HEK293 (cell line): ENCODE data around the gene PNPLA2.
A peak's percentile ranks its signal among the peaks of the same experiment; 100 is the strongest.

Source experiments
- CTCF ChIA-PET: fragments of 350-600 bp; formaldehyde crosslinking; extraction: SDS; loops from one replicate; lab custom pipeline; 2021; ENCODE audit warnings: antibody characterized with exemption; lab: Yijun Ruan, JAX
- POLR2A ChIA-PET: fragments of 300-600 bp; formaldehyde crosslinking; extraction: SDS; loops from one replicate; lab custom pipeline; 2020; ENCODE audit warnings: antibody characterized with exemption, inconsistent platforms; lab: Yijun Ruan, JAX
- H3K27ac ChIP-seq: fragments of 200-500 bp; sonication (Bioruptor generic); 2 replicates; pipeline ENCODE4 v1.5.1; 2014; ENCODE audit warnings: low read depth, low read length, control low read depth, inconsistent platforms; ENCODE audit errors: extremely low read depth
- H3K36me3 ChIP-seq, 2 experiments: fragments of 200-500 bp in 1 of 2; sonication (Bioruptor generic) in 1 of 2; 1 replicate in 1 of 2; 2 replicates in 1 of 2; pipeline ENCODE4 v1.5.1; 2014 to 2017; ENCODE audit warnings: inconsistent platforms in 2 of 2, low read length in 2 of 2; ENCODE audit not compliant: control insufficient read depth in 2 of 2, insufficient read depth in 1 of 2
- H3K4me1 ChIP-seq: fragments of 200-500 bp; sonication (Bioruptor generic); 2 replicates; pipeline ENCODE4 v1.5.1; 2014; ENCODE audit warnings: mild to moderate bottlenecking, low read length, inconsistent platforms; ENCODE audit not compliant: control insufficient read depth, insufficient read depth
- H3K4me3 ChIP-seq: 2 replicates; pipeline ENCODE4 v1.5.1; 2011; ENCODE audit warnings: low read depth, mild to moderate bottlenecking, control low read depth, low read length, moderate library complexity
- H3K9me3 ChIP-seq: fragments of 200-500 bp; sonication (Bioruptor generic); 2 replicates; pipeline ENCODE4 v1.5.1; 2014; ENCODE audit warnings: low read depth, low read length, inconsistent platforms; ENCODE audit not compliant: control insufficient read depth, insufficient read depth
- FEZF1 ChIP-seq: fragments of 450-650 bp; formaldehyde crosslinking; IDR thresholded peaks from 2 replicates; pipeline ENCODE4 v1.5.1; 2016; ENCODE audit warnings: missing biosample characterization, missing genetic modification characterization
- KLF1 ChIP-seq: fragments of 450-650 bp; formaldehyde crosslinking; IDR thresholded peaks from 2 replicates; pipeline ENCODE4 v1.5.1; 2016; ENCODE audit warnings: missing biosample characterization, missing genetic modification characterization
- KLF8 ChIP-seq: fragments of 450-650 bp; formaldehyde crosslinking; IDR thresholded peaks from 2 replicates; pipeline ENCODE4 v1.5.1; 2016; ENCODE audit warnings: missing biosample characterization, missing genetic modification characterization
- SP3 ChIP-seq: fragments of 450-650 bp; formaldehyde crosslinking; IDR thresholded peaks from 2 replicates; pipeline ENCODE4 v1.5.1; 2016; ENCODE audit warnings: missing biosample characterization, missing genetic modification characterization
- TCF7L2 ChIP-seq: IDR thresholded peaks from 2 replicates; pipeline ENCODE4 v1.6.1; 2011; ENCODE audit warnings: low read depth, mild to moderate bottlenecking, inconsistent platforms, low read length, moderate library complexity, borderline replicate concordance
- YY2 ChIP-seq: fragments of 450-650 bp; formaldehyde crosslinking; IDR thresholded peaks from 2 replicates; pipeline ENCODE4 v1.5.1; 2016; ENCODE audit warnings: missing biosample characterization, missing genetic modification characterization
- ZBTB20 ChIP-seq: fragments of 450-650 bp; formaldehyde crosslinking; IDR thresholded peaks from 2 replicates; pipeline ENCODE4 v1.5.1; 2016; ENCODE audit warnings: missing biosample characterization, missing genetic modification characterization
- ZNF10 ChIP-seq: fragments of 450-650 bp; formaldehyde crosslinking; IDR thresholded peaks from 2 replicates; pipeline ENCODE4 v1.5.1; 2017; ENCODE audit warnings: missing biosample characterization, missing genetic modification characterization
- ZNF214 ChIP-seq: fragments of 450-650 bp; formaldehyde crosslinking; IDR thresholded peaks from 2 replicates; pipeline ENCODE4 v1.5.1; 2017; ENCODE audit warnings: missing biosample characterization, mild to moderate bottlenecking, missing genetic modification characterization, borderline replicate concordance
- ZNF350 ChIP-seq: fragments of 450-650 bp; formaldehyde crosslinking; IDR thresholded peaks from 2 replicates; pipeline ENCODE4 v1.5.0; 2017; ENCODE audit warnings: missing biosample characterization, mild to moderate bottlenecking, missing genetic modification characterization
- ZNF624 ChIP-seq: fragments of 450-650 bp; formaldehyde crosslinking; IDR thresholded peaks from 2 replicates; pipeline ENCODE4 v1.5.1; 2017; ENCODE audit warnings: missing biosample characterization, missing genetic modification characterization
- TF ChIP-seq, protein P1 (sequence below): fragments of 450-650 bp; formaldehyde crosslinking; IDR thresholded peaks from 2 replicates; pipeline ENCODE4 v1.5.1; 2016; ENCODE audit warnings: missing biosample characterization, missing genetic modification characterization
- TF ChIP-seq, protein P2 (sequence below): fragments of 450-650 bp; formaldehyde crosslinking; IDR thresholded peaks from 2 replicates; pipeline ENCODE4 v1.5.1; 2016; ENCODE audit warnings: missing biosample characterization, missing genetic modification characterization

PNPLA2 gene

DNA sequence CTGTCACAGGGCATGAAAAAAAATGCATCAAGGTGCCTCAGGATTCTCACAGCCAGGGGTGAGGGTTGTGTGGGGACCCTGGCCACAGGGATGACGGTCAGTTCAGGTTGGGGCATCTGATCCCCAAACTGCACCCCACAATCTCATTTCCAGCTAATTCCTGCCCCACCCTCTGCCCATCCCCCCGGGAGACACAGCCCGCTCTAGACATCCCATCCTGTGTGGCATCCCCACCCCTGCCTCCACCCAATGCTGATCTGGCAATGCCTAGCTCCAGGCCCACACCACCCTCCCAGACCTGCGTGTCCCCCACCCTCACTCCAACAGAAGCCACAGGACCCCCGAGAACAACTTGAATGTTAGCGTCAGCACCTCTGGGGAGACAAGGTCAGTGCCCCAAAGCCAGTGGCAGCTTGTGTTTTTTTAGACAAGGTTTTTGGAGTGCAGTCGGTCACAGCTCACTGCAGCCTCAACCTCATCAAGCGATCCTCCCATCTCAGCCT lies 49.2 kb downstream of the PNPLA2 start:
- ChIA-PET POLR2A (no interaction called here), CTCF (interaction anchor here (1.1 kb wide), 1 partner anchor 30 kb away, joined by 3 read pairs; no protein-coding TSS in a partner anchor)
- H3K4me1 ChIP-seq: no peaks in the 10 kb centered on the region
- H3K4me3 ChIP-seq: no peak overlapping the region
- no peaks in the 10 kb centered on the region for H3K9me3 ChIP-seq
- H3K27ac ChIP-seq: no peak overlapping the region
- TF ChIP-seq YY2 (tag by site-specific recombination): no peak
- TF ChIP-seq KLF1 (tag by site-specific recombination): peak; percentile 65
- peaks cover 0 to 37% of the 10 kb centered on the region in 2 experiments; a peak in 1 of 3 replicates for H3K36me3 ChIP-seq

DNA sequence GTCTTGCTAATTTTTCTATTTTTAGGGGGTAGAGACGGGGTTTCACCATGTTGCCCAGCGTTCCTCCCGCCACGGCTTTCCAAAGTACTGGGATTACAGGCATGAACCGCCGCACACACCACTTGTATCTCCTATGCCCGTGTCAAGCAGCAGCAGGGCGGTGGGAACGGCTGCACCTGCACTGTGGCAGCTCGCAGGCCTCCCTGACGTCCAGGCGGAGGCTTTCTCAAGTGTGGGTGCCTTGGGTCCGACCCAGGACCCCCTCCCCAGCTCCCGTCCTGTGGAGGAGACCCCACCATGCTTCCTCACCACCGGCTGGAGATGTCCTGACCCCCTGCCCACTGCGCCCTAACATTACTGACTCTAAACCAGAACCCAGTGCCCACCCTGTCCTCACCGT lies 49.7 kb downstream of the PNPLA2 start:
- ChIA-PET POLR2A (no interaction called here), CTCF (interaction anchor here (0.6 to 1.1 kb wide), 2 partner anchors 30 to 782 kb away, joined by 3 read pairs; no protein-coding TSS in a partner anchor)
- Histone ChIP-seq H3K36me3 (peaks cover 0 to 37% of the 10 kb centered on the region in 2 experiments; a peak in 1 of 3 replicates), H3K4me3 (no peak overlapping the region), H3K4me1 (no peaks in the 10 kb centered on the region), H3K9me3 (no peaks in the 10 kb centered on the region), H3K27ac (no peak overlapping the region)
- TF ChIP-seq SP3 (tag by site-specific recombination) (no peak), ZNF10 (tag by site-specific recombination) (no peak), FEZF1 (tag by site-specific recombination) (no peak), ZNF214 (tag by site-specific recombination) (no peak), TCF7L2 (no peak), ZNF350 (tag by site-specific recombination) (no peak), ZBTB20 (tag by site-specific recombination) (no peak)

DNA sequence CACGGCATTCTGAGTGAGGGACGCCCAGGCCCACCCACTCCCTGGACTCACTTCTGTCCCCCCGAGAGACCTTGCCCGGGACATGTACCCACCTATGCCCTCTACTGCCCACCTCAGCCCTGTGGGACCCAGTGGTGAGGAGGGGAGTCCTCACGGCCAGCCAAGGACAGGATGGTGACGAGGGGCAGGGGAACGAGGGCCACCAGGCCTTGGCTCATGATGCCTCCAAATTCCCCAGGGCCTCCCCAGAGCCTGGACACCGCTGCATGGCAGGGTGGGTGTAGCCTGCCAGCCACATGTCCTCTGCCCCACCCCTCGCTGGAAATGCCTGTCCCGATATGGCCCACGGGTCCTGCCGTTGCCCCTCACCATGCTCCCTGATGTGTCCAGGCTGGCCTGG lies 50.1 kb downstream of the PNPLA2 start:
- Histone ChIP-seq H3K27ac (no peak overlapping the region), H3K36me3 (peaks cover 0 to 37% of the 10 kb centered on the region in 2 experiments; a peak in 1 of 3 replicates), H3K4me3 (no peak overlapping the region), H3K9me3 (no peaks in the 10 kb centered on the region)
- CTCF ChIA-PET: interaction anchor here (0.6 to 1.1 kb wide), 2 partner anchors 29 to 782 kb away, joined by 3 read pairs; no protein-coding TSS in a partner anchor
- POLR2A ChIA-PET: no interaction called here
- no peak for TF ChIP-seq ZNF624 (tag by site-specific recombination)
- TF ChIP-seq, protein P1, sequence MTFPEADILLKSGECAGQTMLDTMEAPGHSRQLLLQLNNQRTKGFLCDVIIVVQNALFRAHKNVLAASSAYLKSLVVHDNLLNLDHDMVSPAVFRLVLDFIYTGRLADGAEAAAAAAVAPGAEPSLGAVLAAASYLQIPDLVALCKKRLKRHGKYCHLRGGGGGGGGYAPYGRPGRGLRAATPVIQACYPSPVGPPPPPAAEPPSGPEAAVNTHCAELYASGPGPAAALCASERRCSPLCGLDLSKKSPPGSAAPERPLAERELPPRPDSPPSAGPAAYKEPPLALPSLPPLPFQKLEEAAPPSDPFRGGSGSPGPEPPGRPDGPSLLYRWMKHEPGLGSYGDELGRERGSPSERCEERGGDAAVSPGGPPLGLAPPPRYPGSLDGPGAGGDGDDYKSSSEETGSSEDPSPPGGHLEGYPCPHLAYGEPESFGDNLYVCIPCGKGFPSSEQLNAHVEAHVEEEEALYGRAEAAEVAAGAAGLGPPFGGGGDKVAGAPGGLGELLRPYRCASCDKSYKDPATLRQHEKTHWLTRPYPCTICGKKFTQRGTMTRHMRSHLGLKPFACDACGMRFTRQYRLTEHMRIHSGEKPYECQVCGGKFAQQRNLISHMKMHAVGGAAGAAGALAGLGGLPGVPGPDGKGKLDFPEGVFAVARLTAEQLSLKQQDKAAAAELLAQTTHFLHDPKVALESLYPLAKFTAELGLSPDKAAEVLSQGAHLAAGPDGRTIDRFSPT (tag by site-specific recombination): peak; percentile 45
- TF ChIP-seq, all 188 proteins: peak for 1
- no peaks in the 10 kb centered on the region for H3K4me1 ChIP-seq

DNA sequence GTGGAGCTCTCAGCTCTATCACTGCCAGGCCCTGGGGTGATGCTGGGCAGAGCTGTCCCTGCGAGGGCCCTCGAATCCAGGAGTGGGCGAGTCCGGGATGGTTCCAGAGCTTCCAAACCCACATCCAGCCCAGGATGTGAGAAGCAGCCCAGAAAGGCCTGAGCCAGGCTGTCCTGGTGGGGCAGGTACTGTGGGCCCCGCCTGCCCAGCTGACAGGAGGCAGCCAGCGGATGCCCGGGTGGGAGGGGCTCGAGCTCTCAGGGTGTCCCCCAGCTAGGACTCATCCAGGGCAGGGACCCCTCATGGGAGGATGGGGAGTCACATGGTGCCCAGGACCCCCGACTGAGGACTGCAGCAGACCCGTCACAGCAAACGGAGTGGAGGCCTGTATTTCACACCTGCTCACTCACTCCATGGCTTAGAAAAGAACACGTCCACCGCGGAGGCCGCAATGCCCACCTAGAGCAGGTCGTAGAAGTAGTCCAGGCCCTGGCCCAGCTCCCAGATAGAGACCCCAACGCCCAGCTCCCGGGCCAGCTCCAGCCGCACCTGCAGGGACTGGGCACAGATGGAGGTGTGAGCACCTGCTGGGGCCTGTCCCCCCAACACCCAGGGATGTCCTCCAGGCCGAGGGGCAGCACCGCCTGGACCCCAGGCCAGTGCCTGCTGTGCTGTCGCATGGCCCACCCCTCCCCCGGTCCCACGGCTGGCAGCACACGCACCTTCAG lies 50.8 kb downstream of the PNPLA2 start:
- Histone ChIP-seq H3K4me3 (no peak overlapping the region), H3K36me3 (peaks cover 0 to 40% of the 10 kb centered on the region in 2 experiments; a peak in 1 of 3 replicates), H3K4me1 (no peaks in the 10 kb centered on the region), H3K27ac (no peak overlapping the region), H3K9me3 (no peaks in the 10 kb centered on the region)
- ChIA-PET CTCF (no interaction called here), POLR2A (interaction anchor here (0.6 kb wide), 1 partner anchor 531 kb away, joined by 3 read pairs; no protein-coding TSS in a partner anchor)
- no peak for TF ChIP-seq KLF8 (tag by site-specific recombination)
- TF ChIP-seq, protein P2, sequence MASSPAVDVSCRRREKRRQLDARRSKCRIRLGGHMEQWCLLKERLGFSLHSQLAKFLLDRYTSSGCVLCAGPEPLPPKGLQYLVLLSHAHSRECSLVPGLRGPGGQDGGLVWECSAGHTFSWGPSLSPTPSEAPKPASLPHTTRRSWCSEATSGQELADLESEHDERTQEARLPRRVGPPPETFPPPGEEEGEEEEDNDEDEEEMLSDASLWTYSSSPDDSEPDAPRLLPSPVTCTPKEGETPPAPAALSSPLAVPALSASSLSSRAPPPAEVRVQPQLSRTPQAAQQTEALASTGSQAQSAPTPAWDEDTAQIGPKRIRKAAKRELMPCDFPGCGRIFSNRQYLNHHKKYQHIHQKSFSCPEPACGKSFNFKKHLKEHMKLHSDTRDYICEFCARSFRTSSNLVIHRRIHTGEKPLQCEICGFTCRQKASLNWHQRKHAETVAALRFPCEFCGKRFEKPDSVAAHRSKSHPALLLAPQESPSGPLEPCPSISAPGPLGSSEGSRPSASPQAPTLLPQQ: peak; percentile 76; the same call in 1 of the 2 replicates
